Nephron progenitor cell (in vitro differentiated cells): ENCODE results near the gene TARP.
A peak's percentile ranks its signal among the peaks of the same experiment; 100 is the strongest.
"Not testable (repeated sequence)": the region's sequence is repeated elsewhere in the genome, so short reads cannot be mapped to it uniquely, and the experiment has no call there.

Experiments
- DNase-seq: peaks from one replicate; pipeline ENCODE4 v3.0.0; 2021
- H3K27ac Mint-ChIP-seq: 2 replicates; pipeline ENCODE4 v1.8.0; 2021; ENCODE audit warnings: mild to moderate bottlenecking, moderate library complexity, mixed read lengths
- H3K27me3 Mint-ChIP-seq: 2 replicates; pipeline ENCODE4 v1.8.0; 2021; ENCODE audit warnings: mild to moderate bottlenecking, low read depth, mixed read lengths; ENCODE audit not compliant: poor library complexity
- H3K36me3 Mint-ChIP-seq: 2 replicates; pipeline ENCODE4 v1.8.0; 2021; ENCODE audit warnings: low read depth, mixed read lengths
- H3K4me1 Mint-ChIP-seq: 2 replicates; pipeline ENCODE4 v1.8.0; 2021; ENCODE audit warnings: mixed read lengths
- H3K4me3 Mint-ChIP-seq: 2 replicates; pipeline ENCODE4 v1.8.0; 2021; ENCODE audit warnings: mild to moderate bottlenecking, moderate library complexity, mixed read lengths
- H3K9me3 Mint-ChIP-seq: 2 replicates; pipeline ENCODE4 v1.8.0; 2021; ENCODE audit warnings: mild to moderate bottlenecking, moderate library complexity, mixed read lengths
- TF ChIP-seq, protein P1 (sequence below): fragments of 200-600 bp; sonication (generic); IDR thresholded peaks from 2 replicates; pipeline ENCODE4 v1.5.0; 2021; ENCODE audit warnings: antibody characterized with exemption

Gene TARP

DNA sequence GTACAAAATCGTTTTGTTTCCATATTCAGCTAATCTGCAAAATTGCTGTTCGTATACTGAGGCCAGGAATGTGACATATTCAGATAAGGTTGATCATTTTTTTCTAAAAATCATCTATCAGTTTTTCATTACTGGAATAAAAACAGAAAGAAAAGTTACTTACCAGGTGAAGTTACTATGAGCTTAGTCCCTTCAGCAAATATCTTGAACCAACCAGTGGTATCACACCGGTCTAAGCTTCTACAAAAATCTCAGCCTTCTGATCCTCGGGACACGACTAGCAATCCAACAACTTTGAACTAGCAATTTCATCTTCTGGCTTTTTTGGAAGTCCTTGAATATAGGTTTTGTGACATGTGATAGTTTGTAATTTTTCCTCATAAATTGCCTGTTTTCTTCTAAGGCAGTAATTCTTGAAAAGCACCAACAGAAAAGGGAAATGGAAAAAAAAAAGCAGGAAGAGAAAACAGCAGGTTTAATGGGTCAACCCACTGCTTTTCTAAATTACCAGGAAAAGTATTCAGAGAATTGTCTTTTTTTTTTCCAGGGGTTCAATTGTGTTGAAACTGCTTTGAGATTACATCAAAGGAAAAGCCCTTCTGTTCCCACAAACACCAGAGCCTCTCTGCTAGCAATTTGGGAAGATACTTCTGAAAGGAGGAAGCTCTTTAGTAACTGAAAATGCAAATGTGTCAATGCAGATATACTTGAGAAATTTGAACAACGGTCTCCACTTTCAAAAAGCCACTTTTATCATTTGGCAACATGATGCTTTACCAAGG is 2.9 kb upstream of the TARP start:
- TF ChIP-seq, protein P1, sequence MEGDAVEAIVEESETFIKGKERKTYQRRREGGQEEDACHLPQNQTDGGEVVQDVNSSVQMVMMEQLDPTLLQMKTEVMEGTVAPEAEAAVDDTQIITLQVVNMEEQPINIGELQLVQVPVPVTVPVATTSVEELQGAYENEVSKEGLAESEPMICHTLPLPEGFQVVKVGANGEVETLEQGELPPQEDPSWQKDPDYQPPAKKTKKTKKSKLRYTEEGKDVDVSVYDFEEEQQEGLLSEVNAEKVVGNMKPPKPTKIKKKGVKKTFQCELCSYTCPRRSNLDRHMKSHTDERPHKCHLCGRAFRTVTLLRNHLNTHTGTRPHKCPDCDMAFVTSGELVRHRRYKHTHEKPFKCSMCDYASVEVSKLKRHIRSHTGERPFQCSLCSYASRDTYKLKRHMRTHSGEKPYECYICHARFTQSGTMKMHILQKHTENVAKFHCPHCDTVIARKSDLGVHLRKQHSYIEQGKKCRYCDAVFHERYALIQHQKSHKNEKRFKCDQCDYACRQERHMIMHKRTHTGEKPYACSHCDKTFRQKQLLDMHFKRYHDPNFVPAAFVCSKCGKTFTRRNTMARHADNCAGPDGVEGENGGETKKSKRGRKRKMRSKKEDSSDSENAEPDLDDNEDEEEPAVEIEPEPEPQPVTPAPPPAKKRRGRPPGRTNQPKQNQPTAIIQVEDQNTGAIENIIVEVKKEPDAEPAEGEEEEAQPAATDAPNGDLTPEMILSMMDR: no peak
- Mint-ChIP-seq H3K36me3 (no peaks in the 10 kb centered on the region), H3K9me3 (no peaks in the 10 kb centered on the region), H3K27ac (peak overlapping the region; percentile 74), H3K27me3 (no peaks in the 10 kb centered on the region), H3K4me1 (peaks cover 52% of the 10 kb centered on the region), H3K4me3 (no peak overlapping the region)
- DNase-seq: no peak

DNA sequence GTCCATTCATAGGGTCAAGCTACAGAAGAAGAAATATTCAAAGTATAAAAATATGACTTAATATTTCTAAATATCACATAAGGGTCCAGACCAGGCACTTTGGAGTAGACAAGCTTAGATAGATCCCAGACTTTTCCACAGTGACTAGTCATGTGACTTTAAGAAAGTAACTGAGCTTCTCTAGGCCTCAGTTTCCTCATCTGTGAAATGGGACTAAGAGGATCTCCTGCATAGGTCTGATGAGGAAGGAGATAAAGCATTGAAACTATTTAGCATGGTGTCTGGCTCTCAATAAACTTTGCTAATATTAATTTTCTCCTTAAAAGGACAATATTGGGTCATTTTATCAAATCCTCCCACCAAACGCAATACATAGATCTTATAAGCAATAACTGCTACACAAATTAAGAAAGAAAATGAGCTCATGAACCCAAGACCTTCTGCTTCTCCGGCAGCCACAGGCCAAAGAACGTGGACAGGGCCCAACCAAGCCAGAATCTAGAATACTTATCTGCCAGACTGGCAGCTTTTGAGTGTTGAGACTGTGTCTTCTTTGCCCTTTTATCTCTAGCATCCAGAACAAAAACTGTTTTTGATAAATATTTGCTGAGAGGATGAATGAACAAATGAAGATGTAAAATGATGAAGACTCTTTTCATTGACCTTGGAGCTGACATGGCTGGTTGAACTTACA is 1.6 kb upstream of the TARP start:
- Mint-ChIP-seq H3K9me3 (no peaks in the 10 kb centered on the region), H3K27me3 (no peaks in the 10 kb centered on the region), H3K27ac (no peak overlapping the region), H3K36me3 (no peaks in the 10 kb centered on the region), H3K4me1 (peaks cover 40% of the 10 kb centered on the region), H3K4me3 (no peak overlapping the region)
- TF ChIP-seq, protein P1: no peak
- DNase-seq: no peak

DNA sequence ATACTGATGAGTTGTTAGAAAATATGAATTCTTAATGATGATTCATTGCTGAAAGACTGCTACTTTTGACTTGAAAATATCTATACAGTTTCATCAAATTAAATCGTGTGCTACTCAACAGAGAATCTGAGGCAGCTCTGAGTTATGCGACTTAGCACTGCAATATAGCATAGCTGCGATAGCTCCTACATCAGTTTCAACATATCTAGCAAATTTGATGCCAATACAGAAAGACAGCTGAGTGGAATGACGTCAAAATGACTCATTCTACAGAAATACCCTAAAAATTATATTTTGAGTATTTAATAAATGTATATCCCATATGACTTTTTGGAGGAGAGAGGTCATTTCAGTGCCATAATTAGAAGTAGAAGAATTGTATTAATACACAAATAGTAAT is 1.1 kb upstream of the TARP start:
- H3K9me3 Mint-ChIP-seq: no peaks in the 10 kb centered on the region
- DNase-seq: no peak
- no peak overlapping the region for H3K27ac Mint-ChIP-seq
- H3K36me3 Mint-ChIP-seq: no peaks in the 10 kb centered on the region
- H3K27me3 Mint-ChIP-seq: no peaks in the 10 kb centered on the region
- no peak overlapping the region for H3K4me3 Mint-ChIP-seq
- TF ChIP-seq, protein P1: no peak
- H3K4me1 Mint-ChIP-seq: peaks cover 35% of the 10 kb centered on the region

DNA sequence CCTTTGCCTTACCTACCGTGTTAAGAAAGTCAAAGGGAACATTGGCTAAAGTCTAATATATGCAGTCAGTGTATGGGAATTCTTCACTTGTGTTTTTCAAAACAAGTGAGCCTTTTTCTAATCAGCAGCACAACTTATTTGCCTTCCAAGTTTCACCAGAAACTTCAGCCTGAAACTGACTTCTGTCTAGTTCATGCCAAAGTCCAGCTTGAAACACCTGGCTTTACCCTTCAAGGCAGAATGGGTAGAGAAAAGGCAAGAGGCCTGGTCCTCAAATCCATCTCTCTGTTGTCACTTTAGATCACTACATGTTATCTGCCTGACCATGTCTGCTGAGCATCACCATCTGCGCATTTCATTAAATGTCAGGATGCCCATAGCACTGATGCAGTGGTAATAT is 3.0 kb downstream of the TARP start:
- not testable (repeated sequence) for H3K9me3 Mint-ChIP-seq, H3K27ac Mint-ChIP-seq, H3K4me3 Mint-ChIP-seq, DNase-seq, H3K27me3 Mint-ChIP-seq, H3K36me3 Mint-ChIP-seq
- H3K4me1 Mint-ChIP-seq: peaks cover 27% of the 10 kb centered on the region

DNA sequence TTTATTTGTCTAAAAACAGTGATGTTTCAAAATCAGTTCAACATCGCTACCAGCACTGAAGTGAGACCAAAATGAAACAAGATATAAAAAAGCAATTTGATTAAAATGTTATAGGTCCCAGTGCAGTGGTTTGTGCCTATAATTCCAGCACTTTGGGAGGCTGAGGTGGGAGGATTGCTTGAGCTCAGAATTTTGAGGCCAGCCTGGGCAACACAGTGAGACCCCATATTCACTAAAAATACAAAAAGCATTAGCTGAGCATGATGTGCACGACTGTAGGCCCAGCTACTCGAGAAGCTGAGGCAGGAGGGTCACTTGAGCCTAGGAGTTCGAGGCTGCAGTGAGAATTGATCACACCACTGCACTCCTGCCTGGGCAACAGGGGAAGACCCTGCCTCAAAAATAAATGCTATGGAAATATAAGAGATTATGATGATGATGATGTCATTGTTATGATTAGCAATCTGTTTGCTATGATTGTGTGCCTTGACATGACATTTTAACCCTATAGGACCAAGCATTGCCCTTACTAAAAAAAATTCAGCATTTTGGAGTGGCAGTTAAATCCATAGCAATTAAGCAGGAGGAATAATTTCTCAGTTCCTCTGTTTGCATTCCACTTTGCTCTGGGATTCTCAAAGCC is 3.6 kb downstream of the TARP start:
- not testable (repeated sequence) for DNase-seq, H3K36me3 Mint-ChIP-seq, H3K27me3 Mint-ChIP-seq, H3K4me3 Mint-ChIP-seq, H3K9me3 Mint-ChIP-seq, H3K27ac Mint-ChIP-seq
- peaks cover 30% of the 10 kb centered on the region for H3K4me1 Mint-ChIP-seq

DNA sequence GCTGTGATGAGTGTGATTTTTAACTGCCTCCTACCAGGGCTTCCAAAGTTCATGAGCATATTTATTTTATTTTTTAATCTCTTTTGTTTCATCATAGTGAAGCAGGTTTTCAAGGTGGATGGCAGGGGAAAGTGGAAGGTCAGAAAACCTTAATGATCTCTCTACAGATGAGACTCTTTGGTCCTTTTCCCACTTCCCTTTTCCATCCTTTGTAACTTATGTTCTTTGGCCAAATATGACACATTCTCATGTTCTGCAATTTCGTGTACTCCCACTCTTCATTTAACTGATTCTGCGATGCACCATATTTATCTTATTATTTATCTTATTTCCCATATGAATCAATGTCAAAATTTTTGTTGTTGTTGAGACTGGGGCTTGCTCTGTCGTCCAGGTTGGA is 7.5 kb downstream of the TARP start:
- H3K36me3 Mint-ChIP-seq, DNase-seq, H3K9me3 Mint-ChIP-seq, H3K27me3 Mint-ChIP-seq, H3K4me3 Mint-ChIP-seq, H3K27ac Mint-ChIP-seq: not testable (repeated sequence)
- H3K4me1 Mint-ChIP-seq: peaks cover 48% of the 10 kb centered on the region

DNA sequence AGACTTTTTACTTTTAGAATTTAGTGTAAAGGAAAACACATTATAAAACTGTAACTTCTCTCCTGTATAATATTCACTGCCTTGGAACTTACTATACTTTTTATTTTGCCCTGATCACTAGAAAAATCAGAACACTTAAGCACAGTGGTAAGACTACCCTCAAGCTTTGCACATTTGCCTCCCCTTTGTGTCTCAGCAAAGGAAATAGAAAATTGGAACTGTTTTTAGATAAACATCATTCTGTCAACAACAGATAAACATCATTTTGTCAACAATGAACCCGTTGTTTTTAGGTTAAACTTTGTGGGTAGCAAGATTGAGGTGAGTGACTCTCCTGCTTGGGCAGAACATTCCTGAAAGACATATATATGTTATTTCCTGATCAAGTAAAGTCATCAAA is 8.8 kb downstream of the TARP start:
- Mint-ChIP-seq H3K4me1 (peaks cover 54% of the 10 kb centered on the region), H3K27ac (peak overlapping the region; percentile 85)
- H3K36me3 Mint-ChIP-seq, H3K4me3 Mint-ChIP-seq, H3K27me3 Mint-ChIP-seq, H3K9me3 Mint-ChIP-seq, DNase-seq: not testable (repeated sequence)

DNA sequence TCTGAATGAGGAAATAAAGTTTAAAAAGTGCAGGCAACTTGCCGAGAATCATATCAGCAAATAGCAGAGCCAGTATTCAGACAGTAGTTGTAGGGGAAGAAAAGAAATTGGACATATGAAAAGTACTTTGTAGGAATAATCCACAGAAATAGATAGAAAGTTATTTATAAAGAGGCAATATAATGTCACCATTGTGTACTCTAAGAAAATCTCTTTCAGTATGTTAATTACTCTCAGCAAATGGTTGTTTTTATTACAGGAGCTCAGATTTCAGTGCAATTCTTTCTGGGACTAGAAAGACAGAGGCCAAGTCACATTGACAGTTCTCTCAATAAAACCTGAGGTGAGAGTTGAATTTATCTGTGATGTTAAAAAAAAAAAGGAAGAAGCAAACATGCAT is 10.2 kb downstream of the TARP start:
- not testable (repeated sequence) for H3K4me3 Mint-ChIP-seq, DNase-seq, H3K9me3 Mint-ChIP-seq, H3K27me3 Mint-ChIP-seq, H3K36me3 Mint-ChIP-seq
- Mint-ChIP-seq H3K27ac (peak overlapping the region; percentile 97), H3K4me1 (peaks cover 61% of the 10 kb centered on the region)
